ENCODE data around the gene DYSF. TPM values are rescaled to one million over a fixed set of nuclear protein-coding genes. Genes with fewer than 3 reads are reported as not detected.
A peak's percentile ranks its signal among the peaks of the same experiment; 100 is the strongest.

Gene DYSF
- total RNA-seq, 1 experiment from 2014 or later: 0.89 TPM

DNA sequence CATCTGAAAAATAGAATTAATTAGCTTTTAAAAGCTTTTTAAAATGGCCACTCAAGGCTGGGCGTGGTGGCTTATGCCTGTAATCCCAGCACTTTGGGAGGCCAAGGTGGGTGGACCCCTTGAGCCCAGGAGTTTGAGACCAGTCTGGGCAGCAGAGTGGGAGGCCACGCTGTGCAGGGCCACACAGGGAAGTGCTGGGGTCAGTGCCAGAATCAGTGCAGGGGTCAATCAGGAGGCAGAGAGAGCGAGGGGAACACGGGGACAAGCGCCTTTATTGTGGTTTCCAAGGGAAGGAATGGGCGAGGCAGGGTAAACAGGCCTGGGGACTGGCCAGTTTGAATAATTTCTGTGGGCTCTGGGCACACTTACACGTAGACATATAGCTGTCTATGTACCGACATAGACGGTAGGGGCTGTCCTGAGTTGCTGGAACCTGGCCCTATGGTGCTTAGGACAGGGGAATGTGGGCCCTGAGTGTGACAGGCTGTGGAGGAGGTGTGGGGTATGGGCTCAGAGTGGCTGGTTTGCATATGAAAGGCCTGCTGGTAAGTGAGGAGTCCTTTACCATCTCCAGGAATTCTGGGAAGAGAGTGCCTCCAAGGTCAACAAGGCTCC, 42.9 kb downstream of the DYSF start:
- Histone ChIP-seq H3K36me3 (ENCODE audit: control insufficient read depth in 1 of 2, insufficient read depth in 2 of 2, low read length in 2 of 2) (no peaks in the 10 kb centered on the region), H3K4me2 (ENCODE audit: low read length) (peak overlapping the region; percentile 8), H3K27ac (ENCODE audit: low read depth, low read length) (no peak overlapping the region), H4K20me1 (ENCODE audit: insufficient read depth) (no peaks in the 10 kb centered on the region), H3K4me1 (ENCODE audit: control insufficient read depth in 1 of 2, insufficient read depth in 2 of 2, low read length in 2 of 2) (peaks cover 30 to 62% of the 10 kb centered on the region in 2 experiments), H2AFZ (ENCODE audit: low read depth, low read length, poor library complexity, severe bottlenecking) (no peak overlapping the region), H3K9me3 (ENCODE audit: control insufficient read depth in 1 of 2, insufficient read depth in 1 of 2, low read depth in 1 of 2, low read length in 2 of 2) (no peaks in the 10 kb centered on the region), H3K9me2 (ENCODE audit: insufficient read depth) (no peaks in the 10 kb centered on the region), H3K27me3 (ENCODE audit: insufficient read depth, low read length) (no peaks in the 10 kb centered on the region), H3K9ac (ENCODE audit: low read length) (no peak overlapping the region), H3K79me2 (ENCODE audit: insufficient read depth, low read length) (no peaks in the 10 kb centered on the region), H3K4me3 (replicated peaks in 1 of 2; ENCODE audit: low read depth in 1 of 2, low read length in 2 of 2) (no peak overlapping the region)
- intact Hi-C loops (cut with micrococcal nuclease): no loop called here
- BruUV-seq (replicated peaks): no TSS peak
- ChIA-PET CTCF (interaction anchor here (2.6 kb wide), 1 partner anchor 36 kb away, joined by 9 read pairs; no protein-coding TSS in a partner anchor), POLR2A (no interaction called here), RAD21 (ENCODE audit: low non-redundant PET in 1 of 2, low total read pairs in 2 of 2, uncharacterized antibody in 2 of 2, unreplicated experiment in 2 of 2) (no interaction called here)
- ATAC-seq: no peak
- TF ChIP-seq TCF7L2 (IDR thresholded peaks at IDR 0.05; ENCODE audit: borderline replicate concordance, extremely low read depth, insufficient read depth, insufficient read length): no peak
- TF ChIP-seq ZNF274 (IDR thresholded peaks at IDR 0.05; ENCODE audit: low read depth, low read length): no peak
- no peak for TF ChIP-seq SRF (IDR thresholded peaks at IDR 0.05; ENCODE audit: low read depth)
- TF ChIP-seq FOSL1 (IDR thresholded peaks at IDR 0.05; ENCODE audit: low read depth): no peak
- TF ChIP-seq POLR2AphosphoS5 (IDR thresholded peaks at IDR 0.05; ENCODE audit: low read depth, low read length): no peak
- no peak for DNase-seq (ENCODE audit: low read depth, low spot score)

DNA sequence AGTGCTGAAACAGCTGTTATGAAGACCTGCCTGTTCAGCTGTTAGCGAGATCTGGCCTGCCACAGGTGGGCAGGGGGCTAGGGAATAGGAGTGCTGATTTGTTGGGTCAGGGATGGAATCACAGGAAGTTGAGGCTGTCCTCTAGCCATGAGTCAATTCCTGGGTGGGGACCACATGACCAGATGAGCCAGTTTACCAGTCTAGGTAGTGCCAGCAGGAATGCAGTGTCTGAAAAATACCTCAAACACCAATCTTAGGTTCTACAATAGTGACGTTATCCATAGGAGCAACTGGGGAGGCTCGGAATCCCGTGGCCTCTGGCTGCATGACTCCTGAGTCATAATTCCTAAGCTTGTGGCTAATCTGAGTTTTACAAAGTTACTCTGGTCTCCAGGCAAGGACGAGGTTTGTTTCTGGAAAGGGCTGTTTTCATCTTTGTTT, 44.9 kb downstream of the DYSF start:
- ChIA-PET RAD21 (ENCODE audit: low non-redundant PET in 1 of 2, low total read pairs in 2 of 2, uncharacterized antibody in 2 of 2, unreplicated experiment in 2 of 2) (no interaction called here), CTCF (interaction anchor here (1.0 to 2.0 kb wide), 2 partner anchors 12 to 199 kb away, joined by 4 to 6 read pairs; no protein-coding TSS in a partner anchor), POLR2A (no interaction called here)
- DNase-seq (ENCODE audit: low read depth, low spot score) (peak; percentile 64), ATAC-seq (peak; percentile 68)
- Histone ChIP-seq H3K9me2 (ENCODE audit: insufficient read depth) (no peaks in the 10 kb centered on the region), H4K20me1 (ENCODE audit: insufficient read depth) (no peaks in the 10 kb centered on the region), H3K9me3 (ENCODE audit: control insufficient read depth in 1 of 2, insufficient read depth in 1 of 2, low read depth in 1 of 2, low read length in 2 of 2) (no peaks in the 10 kb centered on the region), H3K9ac (ENCODE audit: low read length) (peak overlapping the region; percentile 14; the same call in 1 of the 2 replicates), H2AFZ (ENCODE audit: low read depth, low read length, poor library complexity, severe bottlenecking) (peak overlapping the region; percentile 90), H3K4me2 (ENCODE audit: low read length) (peak overlapping the region; percentile 56), H3K79me2 (ENCODE audit: insufficient read depth, low read length) (no peaks in the 10 kb centered on the region), H3K27me3 (ENCODE audit: insufficient read depth, low read length) (no peaks in the 10 kb centered on the region), H3K36me3 (ENCODE audit: control insufficient read depth in 1 of 2, insufficient read depth in 2 of 2, low read length in 2 of 2) (no peaks in the 10 kb centered on the region), H3K27ac (ENCODE audit: low read depth, low read length) (peak overlapping the region; percentile 3; the same call in 1 of the 2 replicates), H3K4me3 (replicated peaks in 1 of 2; ENCODE audit: low read depth in 1 of 2, low read length in 2 of 2) (no peak overlapping the region; a peak in 1 of 4 replicates), H3K4me1 (ENCODE audit: control insufficient read depth in 1 of 2, insufficient read depth in 2 of 2, low read length in 2 of 2) (peaks cover 30 to 62% of the 10 kb centered on the region in 2 experiments)
- TF ChIP-seq, protein P1, sequence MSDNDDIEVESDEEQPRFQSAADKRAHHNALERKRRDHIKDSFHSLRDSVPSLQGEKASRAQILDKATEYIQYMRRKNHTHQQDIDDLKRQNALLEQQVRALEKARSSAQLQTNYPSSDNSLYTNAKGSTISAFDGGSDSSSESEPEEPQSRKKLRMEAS (IDR thresholded peaks at IDR 0.05): peak; percentile 46; the same call in 1 of the 2 replicates
- no peak for TF ChIP-seq SRF (IDR thresholded peaks at IDR 0.05; ENCODE audit: low read depth)
- TF ChIP-seq CBX3 (IDR thresholded peaks at IDR 0.05; ENCODE audit: low read depth): peak; percentile 18; the same call in 1 of the 2 replicates
- TF ChIP-seq, protein P2, sequence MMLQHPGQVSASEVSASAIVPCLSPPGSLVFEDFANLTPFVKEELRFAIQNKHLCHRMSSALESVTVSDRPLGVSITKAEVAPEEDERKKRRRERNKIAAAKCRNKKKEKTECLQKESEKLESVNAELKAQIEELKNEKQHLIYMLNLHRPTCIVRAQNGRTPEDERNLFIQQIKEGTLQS (IDR thresholded peaks at IDR 0.05): no peak
- peak; percentile 68; the same call in 1 of the 2 replicates for TF ChIP-seq SP1 (IDR thresholded peaks at IDR 0.05; ENCODE audit: low read depth)
- peak; percentile 61; the same call in 1 of the 2 replicates for TF ChIP-seq FOSL1 (IDR thresholded peaks at IDR 0.05; ENCODE audit: low read depth)
- TF ChIP-seq POLR2AphosphoS5 (IDR thresholded peaks at IDR 0.05; ENCODE audit: low read depth, low read length): peak; percentile 27; the same call in 1 of the 2 replicates
- TF ChIP-seq JUND (IDR thresholded peaks at IDR 0.05): peak; percentile 65
- TF ChIP-seq EGR1 (IDR thresholded peaks at IDR 0.05; ENCODE audit: low read depth): no peak
- no peak for TF ChIP-seq EZH2phosphoT487 (IDR thresholded peaks at IDR 0.05; ENCODE audit: borderline replicate concordance)
- BruUV-seq (replicated peaks): no TSS peak
- intact Hi-C loops (cut with micrococcal nuclease): no loop called here
